Subcutaneous abdominal adipose tissue (tissue), 5 donors: Measurements from ENCODE around the gene KIF12.
"Not testable (repeated sequence)": the region's sequence is repeated elsewhere in the genome, so short reads cannot be mapped to it uniquely, and the experiment has no call there.

Source experiments
- H3K27ac ChIP-seq: one replicate; pipeline ENCODE4 v1.7.0; 2013; ENCODE audit warnings: low read depth, mild to moderate bottlenecking, inconsistent platforms, low read length, moderate library complexity
- H3K27me3 ChIP-seq, 5 donors: one replicate each; pipeline ENCODE4 v1.7.0; 2013; ENCODE audit warnings: low read length in 5 of 5, inconsistent platforms in 1 of 5; ENCODE audit not compliant: control insufficient read depth in 5 of 5, insufficient read depth in 4 of 5
- H3K36me3 ChIP-seq, 5 donors: one replicate each; pipeline ENCODE4 v1.7.0; 2013; ENCODE audit warnings: low read length in 5 of 5; ENCODE audit not compliant: control insufficient read depth in 5 of 5, insufficient read depth in 5 of 5
- H3K4me1 ChIP-seq, 5 donors: one replicate each; pipeline ENCODE4 v1.7.0; 2013; ENCODE audit warnings: low read length in 5 of 5, mild to moderate bottlenecking in 3 of 5, moderate library complexity in 1 of 5; ENCODE audit not compliant: control insufficient read depth in 5 of 5, insufficient read depth in 5 of 5
- H3K4me3 ChIP-seq, 5 donors: one replicate each; pipeline ENCODE4 v1.7.0; 2013; ENCODE audit warnings: low read length in 5 of 5, low read depth in 1 of 5
- H3K9ac ChIP-seq, 5 donors: one replicate each; pipeline ENCODE4 v1.7.0; 2013; ENCODE audit warnings: low read length in 5 of 5, mild to moderate bottlenecking in 4 of 5, moderate library complexity in 3 of 5
- H3K9me3 ChIP-seq, 5 donors: one replicate each; pipeline ENCODE4 v1.7.0; 2013; ENCODE audit warnings: low read length in 5 of 5; ENCODE audit not compliant: control insufficient read depth in 5 of 5
- donor health status: healthy.
- donor health status: healthy.
- donor health status: healthy.
- donor health status: healthy.
- donor health status: healthy.

The KIF12 gene

DNA sequence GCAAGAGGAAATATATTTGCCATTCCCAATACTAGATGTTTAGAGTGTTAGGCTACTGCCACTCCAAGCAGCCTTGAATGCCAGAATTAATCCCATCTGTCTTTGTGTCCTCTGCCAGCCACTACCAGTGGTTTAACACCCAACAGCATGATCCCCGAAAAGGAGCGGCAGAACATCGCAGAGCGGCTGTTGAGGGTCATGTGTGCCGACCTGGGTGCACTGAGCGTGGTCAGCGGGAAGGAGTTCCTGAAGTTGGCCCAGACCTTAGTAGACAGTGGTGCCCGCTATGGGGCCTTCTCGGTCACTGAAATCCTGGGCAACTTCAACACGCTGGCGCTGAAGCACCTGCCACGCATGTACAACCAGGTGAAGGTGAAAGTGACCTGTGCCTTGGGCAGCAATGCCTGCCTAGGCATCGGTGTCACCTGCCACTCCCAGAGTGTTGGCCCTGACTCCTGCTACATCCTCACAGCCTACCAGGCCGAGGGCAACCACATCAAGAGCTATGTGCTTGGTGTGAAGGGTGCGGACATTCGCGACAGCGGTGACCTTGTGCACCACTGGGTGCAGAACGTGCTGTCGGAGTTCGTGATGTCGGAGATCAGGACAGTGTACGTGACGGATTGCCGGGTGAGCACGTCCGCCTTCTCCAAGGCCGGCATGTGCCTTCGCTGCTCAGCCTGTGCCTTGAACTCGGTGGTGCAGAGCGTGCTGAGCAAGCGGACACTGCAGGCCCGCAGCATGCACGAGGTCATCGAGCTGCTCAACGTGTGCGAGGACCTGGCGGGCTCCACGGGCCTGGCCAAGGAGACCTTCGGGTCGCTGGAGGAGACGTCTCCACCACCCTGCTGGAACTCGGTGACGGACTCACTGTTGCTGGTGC lies 50.3 kb downstream of the KIF12 start:
- H3K9me3 ChIP-seq, result no peaks in the 10 kb centered on the region
- peaks cover 10 to 62% (median 52%) of the 10 kb centered on the region in 5 donors for H3K36me3 ChIP-seq
- no peaks in the 10 kb centered on the region for H3K4me1 ChIP-seq
- no peaks in the 10 kb centered on the region for H3K27me3 ChIP-seq
- no peak overlapping the region for H3K4me3 ChIP-seq
- H3K9ac ChIP-seq, result no peak overlapping the region
- H3K27ac ChIP-seq, result no peak overlapping the region

DNA sequence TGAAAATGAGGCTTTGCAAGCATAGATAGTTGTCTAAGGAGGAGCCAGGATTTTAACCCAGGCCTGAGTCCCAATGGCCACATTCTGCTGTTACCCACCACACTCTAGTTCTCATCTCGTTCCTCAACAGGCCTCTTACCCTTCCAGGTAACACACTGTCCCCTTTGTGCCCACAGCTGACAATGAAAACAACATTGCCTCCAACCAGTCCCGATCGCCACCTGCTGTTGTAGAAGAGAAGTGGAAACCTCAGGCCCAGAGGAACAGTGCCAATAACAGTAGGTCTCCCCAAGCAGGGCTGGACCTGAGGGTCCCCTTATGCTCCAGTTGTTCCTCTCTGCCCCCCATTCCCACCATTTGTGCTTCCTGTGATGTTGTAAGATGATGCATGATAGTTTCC lies 51.4 kb downstream of the KIF12 start:
- Histone ChIP-seq H3K36me3 (peaks cover 19 to 58% (median 53%) of the 10 kb centered on the region in 5 donors), H3K27me3 (no peaks in the 10 kb centered on the region)

DNA sequence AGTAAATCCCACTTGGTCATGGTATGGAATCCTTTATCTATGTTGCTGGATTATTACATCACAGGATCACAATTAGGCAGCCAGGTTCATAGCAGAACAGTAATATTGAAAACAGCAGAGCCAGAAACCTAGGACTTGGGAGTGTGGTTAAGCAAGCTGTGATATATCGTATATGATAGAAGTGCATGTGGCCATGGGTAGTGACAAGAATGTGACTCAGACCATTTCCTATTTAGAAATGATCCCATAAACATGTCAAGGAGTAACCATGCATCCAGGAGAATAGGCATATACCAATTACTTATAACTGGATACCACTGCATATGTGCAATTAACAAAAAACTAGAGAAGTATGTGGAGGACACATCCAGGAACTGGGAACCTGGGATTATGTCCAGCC lies 52.2 kb downstream of the KIF12 start:
- Histone ChIP-seq H3K27ac (no peak overlapping the region), H3K9ac (no peak overlapping the region), H3K4me1 (no peaks in the 10 kb centered on the region), H3K4me3 (no peak overlapping the region), H3K36me3 (peaks cover 19 to 51% (median 47%) of the 10 kb centered on the region in 5 donors), H3K27me3 (no peaks in the 10 kb centered on the region), H3K9me3 (peaks cover 0 to 3% (median 0%) of the 10 kb centered on the region in 5 donors)

More for the DNA sequence above, 51.4 kb downstream of the KIF12 start:
- Histone ChIP-seq H3K27ac (no peak overlapping the region), H3K4me1 (no peaks in the 10 kb centered on the region), H3K9ac (no peak overlapping the region), H3K4me3 (no peak overlapping the region), H3K9me3 (peaks cover 0 to 3% (median 0%) of the 10 kb centered on the region in 5 donors)

DNA sequence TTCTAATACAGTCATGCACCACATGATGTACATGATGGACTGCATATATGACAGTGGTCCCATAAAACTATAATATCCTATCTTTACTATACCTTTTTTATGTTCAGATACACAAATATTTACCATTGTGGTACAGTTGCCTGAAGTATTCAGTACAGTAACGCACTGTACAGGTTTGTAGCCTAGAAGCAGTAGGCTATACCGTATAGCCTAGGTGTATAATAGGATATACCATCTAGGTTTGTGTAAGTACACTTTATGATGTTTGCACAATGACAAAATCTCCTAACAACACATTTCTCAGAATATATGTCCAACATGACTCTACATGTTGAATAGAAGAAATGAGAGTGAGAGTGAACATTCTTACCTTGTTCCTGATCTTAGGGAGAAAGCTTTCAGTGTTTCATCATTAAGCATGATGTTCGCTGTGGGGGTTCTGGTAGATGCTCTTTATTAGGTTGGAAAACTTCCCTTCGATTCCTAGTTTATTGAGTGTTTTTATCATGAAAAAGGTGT lies 52.8 kb downstream of the KIF12 start:
- Histone ChIP-seq H3K9me3 (peaks cover 0 to 3% (median 0%) of the 10 kb centered on the region in 5 donors), H3K4me3 (no peak overlapping the region), H3K36me3 (peaks cover 19 to 45% (median 41%) of the 10 kb centered on the region in 5 donors), H3K9ac (no peak overlapping the region), H3K4me1 (no peaks in the 10 kb centered on the region), H3K27me3 (no peaks in the 10 kb centered on the region), H3K27ac (no peak overlapping the region)

DNA sequence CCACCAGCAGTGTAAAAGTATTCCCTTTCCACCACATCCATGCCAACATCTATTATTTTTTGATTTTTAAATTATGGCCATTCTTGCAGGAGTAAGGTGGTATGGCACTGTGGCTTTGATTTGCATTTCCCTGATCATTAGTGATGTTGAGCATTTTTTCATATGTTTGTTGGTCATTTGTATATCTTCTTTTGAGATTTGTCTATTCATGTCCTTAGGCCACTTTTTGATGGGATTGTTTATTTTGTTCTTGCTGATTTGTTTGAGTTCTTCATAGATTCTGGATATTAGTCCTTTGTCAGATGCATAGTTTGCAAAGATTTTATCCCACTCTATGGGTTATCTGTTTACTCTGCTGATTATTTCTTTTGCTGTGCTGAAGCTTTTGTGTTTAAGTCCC lies 55.4 kb downstream of the KIF12 start:
- H3K4me1 ChIP-seq, H3K4me3 ChIP-seq, H3K9me3 ChIP-seq, H3K9ac ChIP-seq, H3K27ac ChIP-seq, H3K27me3 ChIP-seq: not testable (repeated sequence)
- peaks cover 19 to 32% (median 21%) of the 10 kb centered on the region in 5 donors for H3K36me3 ChIP-seq
